ENCODE results near the gene THADA.
"Not testable (repeated sequence)": the region's sequence is repeated elsewhere in the genome, so short reads cannot be mapped to it uniquely, and the experiment has no call there.

The THADA gene

GRCh38 chr2:43292297-43292696, 303.5 kb downstream of the THADA start:
- DNase-seq, result no peak

GRCh38 chr2:43289331-43289730, 306.5 kb downstream of the THADA start:
- DNase-seq, result no peak

GRCh38 chr2:43288417-43289305, 307.2 kb downstream of the THADA start:
- no peak for DNase-seq

- DNase-seq, result no peak
These were observed 309.9 kb downstream of the THADA start for GRCh38 chr2:43285987-43286386.

- no peak for DNase-seq
These were observed 310.9 kb downstream of the THADA start for GRCh38 chr2:43284967-43285366.

GRCh38 chr2:43284347-43284746, 311.5 kb downstream of the THADA start:
- DNase-seq, result not testable (repeated sequence)

- DNase-seq, result no peak
These were observed 314.8 kb downstream of the THADA start for GRCh38 chr2:43280994-43281393.

- no peak for DNase-seq
These were observed 316.5 kb downstream of the THADA start for GRCh38 chr2:43279317-43279840.

- no peak for DNase-seq
These were observed 317.1 kb downstream of the THADA start for GRCh38 chr2:43278564-43279220.

- DNase-seq, result no peak
These were observed 318.9 kb downstream of the THADA start for GRCh38 chr2:43276962-43277391.

- DNase-seq, result no peak
These were observed 319.4 kb downstream of the THADA start for GRCh38 chr2:43276266-43276941.

GRCh38 chr2:43274721-43275120, 321.1 kb downstream of the THADA start:
- no peak for DNase-seq

- DNase-seq, result no peak
These were observed 321.8 kb downstream of the THADA start for GRCh38 chr2:43274055-43274454.

GRCh38 chr2:43273529-43273928, 322.3 kb downstream of the THADA start:
- no peak for DNase-seq

- peak in 1 of 2 experiments; percentile 7 for DNase-seq
These were observed 324.8 kb downstream of the THADA start for GRCh38 chr2:43270930-43271615.

GRCh38 chr2:43270461-43270860, 325.4 kb downstream of the THADA start:
- DNase-seq, result no peak

- DNase-seq, result peak; percentile 6 to 11
These were observed 326.1 kb downstream of the THADA start for GRCh38 chr2:43269706-43270105.

- no peak for DNase-seq
These were observed 326.7 kb downstream of the THADA start for GRCh38 chr2:43269074-43269572.

- no peak for DNase-seq
These were observed 327.5 kb downstream of the THADA start for GRCh38 chr2:43268066-43268953.

GRCh38 chr2:43267381-43267780, 328.5 kb downstream of the THADA start:
- no peak for DNase-seq

GRCh38 chr2:43266711-43267111, 329.1 kb downstream of the THADA start:
- peak; percentile 57 to 62 for DNase-seq

Measured in Kasumi-1 (cell line).